ENCODE measurements around the gene CAMSAP2. TPM values are rescaled to one million over a fixed set of nuclear protein-coding genes. Genes with fewer than 3 reads are reported as not detected.

The CAMSAP2 gene
- polyA plus RNA-seq, 2 of the 4 experiments (the other 2 are of a cell fraction) = 17.3 to 28.5 TPM

GRCh38 chr1:200892958-200893357 is 154.3 kb downstream of the CAMSAP2 start:
- no peak for FAIRE-seq
- DNase-seq (ENCODE audit: low read depth in 1 of 2, low spot score in 1 of 2) = no peak
- peak overlapping the region; percentile 94 for H3K4me2 ChIP-seq
- TF ChIP-seq ZSCAN20 (CRISPR knock-in tag; IDR thresholded peaks at IDR 0.05) = no peak
- 0 out of 5 replicates have a peak, but pooled peaks of 1 of the 2 experiments have one; percentile 1 for TF ChIP-seq JUN (IDR thresholded peaks at IDR 0.05)
- H3K27ac ChIP-seq = peak overlapping the region; percentile 100
- no peaks in the 10 kb centered on the region for H3K9me3 ChIP-seq
- CTCF ChIA-PET = interaction anchor here (0.9 to 5.8 kb wide), 6 partner anchors 10 to 150 kb away, joined by 3 to 57 read pairs (median 4); no protein-coding TSS in a partner anchor
- no peak for ATAC-seq
- peaks cover 60% of the 10 kb centered on the region for H3K4me1 ChIP-seq
- POLR2A ChIA-PET = interaction anchor here (1.0 to 1.2 kb wide), 2 partner anchors 13 to 14 kb away, joined by 3 to 6 read pairs; no protein-coding TSS in a partner anchor
- H3K4me3 ChIP-seq = peak overlapping the region; percentile 68

GRCh38 chr1:200893411-200893901 is 154.8 kb downstream of the CAMSAP2 start:
- ChIA-PET CTCF (interaction anchor here (0.9 to 5.8 kb wide), 6 partner anchors 10 to 271 kb away, joined by 3 to 57 read pairs (median 4); no protein-coding TSS in a partner anchor), POLR2A (interaction anchor here (1.2 kb wide), 1 partner anchor 14 kb away, joined by 6 read pairs; no protein-coding TSS in a partner anchor)
- Histone ChIP-seq H3K4me1 (peaks cover 60% of the 10 kb centered on the region), H3K27ac (peak overlapping the region; percentile 100), H3K9me3 (no peaks in the 10 kb centered on the region), H3K4me3 (peak overlapping the region; percentile 68), H3K4me2 (peak overlapping the region; percentile 94)
- 0% methylated on average over 6 of the region's 6 CpGs for WGBS (ENCODE audit: missing lambda C conversion rate)
- no peak for FAIRE-seq
- ATAC-seq = peak in 1 of 2 experiments; percentile 15; a peak in 3 of 6 replicates
- peak; percentile 46 to 84 for DNase-seq (ENCODE audit: low read depth in 1 of 2, low spot score in 1 of 2)
- TF ChIP-seq BHLHE40 (IDR thresholded peaks at IDR 0.05; ENCODE audit: low read depth, low read length) (no peak), KDM1A (IDR thresholded peaks at IDR 0.05; ENCODE audit: low read depth) (no peak), KDM5A (IDR thresholded peaks at IDR 0.05) (no peak), FOXS1 (CRISPR knock-in tag; IDR thresholded peaks at IDR 0.05) (no peak), MAZ (IDR thresholded peaks at IDR 0.05; ENCODE audit: borderline replicate concordance, low read depth, low read length) (no peak), USF2 (IDR thresholded peaks at IDR 0.05) (no peak), TFCP2L1 (CRISPR knock-in tag; IDR thresholded peaks at IDR 0.05) (no peak), SMC3 (IDR thresholded peaks at IDR 0.05) (no peak), JUN (IDR thresholded peaks at IDR 0.05) (peak; percentile 33 to 67; a peak in 3 of 5 replicates), HEYL (CRISPR knock-in tag; IDR thresholded peaks at IDR 0.05) (no peak), CHD4 (IDR thresholded peaks at IDR 0.05; ENCODE audit: borderline replicate concordance) (no peak), HOXA7 (CRISPR knock-in tag; IDR thresholded peaks at IDR 0.05) (no peak), BCL3 (IDR thresholded peaks at IDR 0.05) (peak; percentile 55; the same call in 1 of the 3 replicates), CBX2 (IDR thresholded peaks at IDR 0.05; ENCODE audit: borderline replicate concordance, low read depth) (no peak), TP53 (CRISPR knock-in tag; IDR thresholded peaks at IDR 0.05) (no peak), ELK1 (IDR thresholded peaks at IDR 0.05; ENCODE audit: low read depth, low read length) (no peak), NR3C1 (IDR thresholded peaks at IDR 0.05) (no peak), POLR2AphosphoS2 (conservative IDR thresholded peaks at IDR 0.05; ENCODE audit: low read length) (no peak), HMGXB4 (CRISPR knock-in tag; IDR thresholded peaks at IDR 0.05; ENCODE audit: borderline replicate concordance) (no peak), ZFP36 (IDR thresholded peaks at IDR 0.05; ENCODE audit: borderline replicate concordance, partially characterized antibody) (no peak), NPAS2 (CRISPR knock-in tag; IDR thresholded peaks at IDR 0.05; ENCODE audit: borderline replicate concordance) (no peak), NFE2L2 (conservative IDR thresholded peaks at IDR 0.05; ENCODE audit: low read length) (no peak), GATA3 (IDR thresholded peaks at IDR 0.05; ENCODE audit: borderline replicate concordance) (peak; percentile 54), HES2 (IDR thresholded peaks at IDR 0.05) (no peak), MYC (IDR thresholded peaks at IDR 0.05; ENCODE audit: borderline replicate concordance, low read length) (no peak), FOSL2 (IDR thresholded peaks at IDR 0.05) (no peak), FOSL2 (CRISPR knock-in tag; IDR thresholded peaks at IDR 0.05) (peak; percentile 27; the same call in 1 of the 2 replicates), RNF2 (IDR thresholded peaks at IDR 0.05; ENCODE audit: borderline replicate concordance, low read depth) (no peak), JUNB (IDR thresholded peaks at IDR 0.05) (no peak), HOXB13 (CRISPR knock-in tag; IDR thresholded peaks at IDR 0.05; ENCODE audit: low read depth) (no peak), POLR2A (IDR thresholded peaks at IDR 0.05; ENCODE audit: low read length) (no peak), MAFK (IDR thresholded peaks at IDR 0.05; ENCODE audit: partially characterized antibody) (no peak), HDAC2 (IDR thresholded peaks at IDR 0.05) (no peak), SREBF2 (IDR thresholded peaks at IDR 0.05) (no peak)

All from A549 (cell line).